Esophagus muscularis mucosa (tissue), 4 donors: ENCODE data around the gene ANTXRL. TPM values are rescaled to one million over a fixed set of nuclear protein-coding genes. Genes with fewer than 3 reads are reported as not detected.
"Not testable (repeated sequence)": the region's sequence is repeated elsewhere in the genome, so short reads cannot be mapped to it uniquely, and the experiment has no call there.

Experiments used
- DNase-seq: peaks from one replicate; pipeline ENCODE4 v3.0.0-alpha.2; 2017; ENCODE audit errors: extremely low spot score
- H3K27ac ChIP-seq, 4 donors: fragments of 200-600 bp; sonication (generic); replicated peaks in 1 of 4; 1 replicate in 3 of 4; 2 replicates in 1 of 4; pipeline ENCODE4 v1.5.1; 2016 to 2019; ENCODE audit warnings: mild to moderate bottlenecking in 1 of 4
- H3K27me3 ChIP-seq, 4 donors: fragments of 200-600 bp; sonication (generic); one replicate each; pipeline versions ENCODE4 v1.5.1 to v1.6.0; 2016 to 2019
- H3K36me3 ChIP-seq, 4 donors: fragments of 200-600 bp; sonication (generic); one replicate each; pipeline ENCODE4 v1.5.1; 2016 to 2019
- H3K4me1 ChIP-seq, 4 donors: fragments of 200-600 bp; sonication (generic); one replicate each; pipeline ENCODE4 v1.5.1; 2016 to 2019
- H3K4me3 ChIP-seq, 4 donors: fragments of 200-600 bp; sonication (generic); 1 replicate in 2 of 4; 2 replicates in 2 of 4; pipeline ENCODE4 v1.5.1; 2016 to 2019; ENCODE audit warnings: mild to moderate bottlenecking in 4 of 4, moderate library complexity in 1 of 4
- H3K9me3 ChIP-seq, 4 donors: fragments of 200-600 bp; sonication (generic); 1 replicate in 3 of 4; 2 replicates in 1 of 4; pipeline ENCODE4 v1.5.1; 2016 to 2019
- CTCF ChIP-seq, 3 experiments: fragments of 200-600 bp in 2 of 3; fragments of 450-650 bp in 1 of 3; sonication (generic) in 2 of 3; IDR thresholded peaks; one replicate each; pipeline ENCODE4 v1.5.1; 2017 to 2019; ENCODE audit warnings: antibody characterized with exemption in 3 of 3, mild to moderate bottlenecking in 2 of 3, moderate library complexity in 1 of 3
- EP300 ChIP-seq: sonication (generic); formaldehyde crosslinking; IDR thresholded peaks from one replicate; pipeline ENCODE4 v1.6.1; 2017; ENCODE audit warnings: antibody characterized with exemption
- POLR2A ChIP-seq: fragments of 450-650 bp; IDR thresholded peaks from one replicate; pipeline ENCODE4 v1.6.1; 2017; ENCODE audit warnings: antibody characterized with exemption, moderate library complexity, mild to moderate bottlenecking, low read depth
- POLR2AphosphoS5 ChIP-seq, 2 donors: sonication (generic); formaldehyde crosslinking; IDR thresholded peaks; one replicate each; pipeline ENCODE4 v1.6.1; 2017; ENCODE audit warnings: antibody characterized with exemption in 2 of 2
- WGBS: methylation state at CpG from one replicate; pipeline ENCODE4 v1.1.5; 2018; 5-methylcytosine and 5-hydroxymethylcytosine counted together
- intact Hi-C: fragments of 100-400 bp; cut with DNase I; formaldehyde crosslinking; loops from one replicate; pipeline ENCODE4 v1.15.1; 2023
- total RNA-seq, 4 donors: library from RNA; depleted of rRNA; stranded (reverse); fragments of >200 nt; gene quantifications; one replicate each; pipeline versions ENCODE4 v1.1.0 to v1.2.1, GENCODE V29; 2016

ANTXRL gene
- total RNA-seq, 4 donors from 2014 or later, result not detected

GRCh38 chr10:46298477-46299285, 11.9 kb downstream of the ANTXRL start:
- H3K36me3 ChIP-seq, result no peaks in the 10 kb centered on the region

GRCh38 chr10:46299286-46299535, 12.4 kb downstream of the ANTXRL start:
- no peak overlapping the region for H3K27ac ChIP-seq

More at GRCh38 chr10:46298477-46299285, 11.9 kb downstream of the ANTXRL start:
- H3K27me3 ChIP-seq, result peaks cover 0 to 12% (median 0%) of the 10 kb centered on the region in 4 donors
- intact Hi-C loops, result no loop called here
- TF ChIP-seq EP300 (no peak), POLR2A (no peak), CTCF (IDR thresholded peaks at IDR 0.05) (no peak), POLR2AphosphoS5 (IDR thresholded peaks at IDR 0.05) (no peak)
- H3K4me3 ChIP-seq, result no peak overlapping the region
- 82% methylated on average over 9 of the region's 9 CpGs for WGBS
- no peaks in the 10 kb centered on the region for H3K4me1 ChIP-seq
- DNase-seq, result no peak
- H3K27ac ChIP-seq, result no peak overlapping the region
- no peaks in the 10 kb centered on the region for H3K9me3 ChIP-seq

GRCh38 chr10:46299536-46300369, 13.0 kb downstream of the ANTXRL start:
- 62% methylated on average over 5 of the region's 20 CpGs for WGBS
- TF ChIP-seq POLR2AphosphoS5 (IDR thresholded peaks at IDR 0.05), result no peak
- TF ChIP-seq POLR2A, result no peak
- no peak for TF ChIP-seq EP300
- TF ChIP-seq CTCF (IDR thresholded peaks at IDR 0.05), result no peak
- H3K27ac ChIP-seq, result no peak overlapping the region
- no peaks in the 10 kb centered on the region for H3K36me3 ChIP-seq
- intact Hi-C loops, result no loop called here
- H3K27me3 ChIP-seq, result peaks cover 0 to 12% (median 0%) of the 10 kb centered on the region in 4 donors
- DNase-seq, result no peak
- no peaks in the 10 kb centered on the region for H3K4me1 ChIP-seq
- no peak overlapping the region for H3K4me3 ChIP-seq
- no peaks in the 10 kb centered on the region for H3K9me3 ChIP-seq

More at GRCh38 chr10:46299286-46299535, 12.4 kb downstream of the ANTXRL start:
- Histone ChIP-seq H3K36me3 (no peaks in the 10 kb centered on the region), H3K27me3 (peaks cover 0 to 12% (median 0%) of the 10 kb centered on the region in 4 donors), H3K4me1 (no peaks in the 10 kb centered on the region), H3K9me3 (no peaks in the 10 kb centered on the region), H3K4me3 (no peak overlapping the region)
- TF ChIP-seq POLR2A (no peak), CTCF (IDR thresholded peaks at IDR 0.05) (no peak), EP300 (no peak), POLR2AphosphoS5 (IDR thresholded peaks at IDR 0.05) (no peak)
- 75% methylated on average over 1 of the region's 5 CpGs for WGBS
- intact Hi-C loops, result no loop called here
- DNase-seq, result no peak

- H3K4me1 ChIP-seq, intact Hi-C loops, DNase-seq, H3K27ac ChIP-seq, H3K36me3 ChIP-seq, H3K4me3 ChIP-seq, H3K9me3 ChIP-seq: not testable (repeated sequence)
- H3K27me3 ChIP-seq, result peaks cover 0 to 12% (median 0%) of the 10 kb centered on the region in 4 donors
- 76% methylated on average over 3 of the region's 3 CpGs for WGBS
These were observed 13.5 kb downstream of the ANTXRL start for GRCh38 chr10:46300370-46300711.

GRCh38 chr10:46301056-46301645, 14.4 kb downstream of the ANTXRL start:
- 100% methylated on average over 5 of the region's 5 CpGs for WGBS
- TF ChIP-seq POLR2A (no peak), POLR2AphosphoS5 (IDR thresholded peaks at IDR 0.05) (no peak), CTCF (IDR thresholded peaks at IDR 0.05) (no peak), EP300 (no peak)
- no peak overlapping the region for H3K27ac ChIP-seq
- no peaks in the 10 kb centered on the region for H3K36me3 ChIP-seq
- intact Hi-C loops, result no loop called here
- no peaks in the 10 kb centered on the region for H3K9me3 ChIP-seq
- H3K4me3 ChIP-seq, result no peak overlapping the region
- H3K27me3 ChIP-seq, result peaks cover 0 to 12% (median 0%) of the 10 kb centered on the region in 4 donors
- H3K4me1 ChIP-seq, result no peaks in the 10 kb centered on the region
- DNase-seq, result no peak
